IMR-90 (cell line): ENCODE results near the gene STX8. TPM values are rescaled to one million over a fixed set of nuclear protein-coding genes. Genes with fewer than 3 reads are reported as not detected.

Experiments
- ATAC-seq: fragments of 200-7000 bp; cut with Tn5 transposase; 2 replicates; pipeline ENCODE4 v1.9.1; 2020; ENCODE audit warnings: low read depth, mild to moderate bottlenecking, moderate library complexity
- BruUV-seq: library from RNA; stranded (reverse); fragments of 400-500 nt; replicated peaks from 2 replicates; lab custom pipeline; 2021; lab: Mats Ljungman, UMichigan
- CTCF ChIA-PET: fragments of 300-600 bp; formaldehyde crosslinking; extraction: SDS; loops from one replicate; lab custom pipeline; 2021; ENCODE audit warnings: antibody characterized with exemption; lab: Yijun Ruan, JAX
- POLR2A ChIA-PET: fragments of 300-600 bp; sonication (Branson Sonifier 250); formaldehyde crosslinking; loops from one replicate; lab custom pipeline; 2022; ENCODE audit warnings: antibody characterized with exemption; ENCODE audit not compliant: unreplicated experiment; lab: Charles Lee
- DNase-seq: peaks from one replicate; pipeline ENCODE4 v3.0.0; 2013
- H2AFZ ChIP-seq: replicated peaks from 2 replicates; pipeline ENCODE3; 2013; ENCODE audit warnings: low read length, mild to moderate bottlenecking; ENCODE audit not compliant: poor library complexity
- H2AK5ac ChIP-seq: 2 replicates; pipeline ENCODE4 v1.6.1; 2013; ENCODE audit warnings: low read depth, low read length, inconsistent platforms
- H2AK9ac ChIP-seq: replicated peaks from 2 replicates; pipeline ENCODE3; 2013; ENCODE audit warnings: mild to moderate bottlenecking, low read depth, low read length, moderate library complexity; ENCODE audit not compliant: poor library complexity
- H2BK120ac ChIP-seq: 2 replicates; pipeline ENCODE4 v1.6.1; 2013; ENCODE audit warnings: low read depth, low read length, inconsistent platforms
- H2BK15ac ChIP-seq: 3 replicates; pipeline ENCODE4 v1.6.1; 2013; ENCODE audit warnings: low read depth, low read length, inconsistent platforms
- H2BK20ac ChIP-seq: 2 replicates; pipeline ENCODE4 v1.6.1; 2013; ENCODE audit warnings: low read depth, mild to moderate bottlenecking, inconsistent platforms, low read length, moderate library complexity
- H2BK5ac ChIP-seq: 2 replicates; pipeline ENCODE4 v1.6.1; 2013; ENCODE audit warnings: mild to moderate bottlenecking, low read depth, low read length, inconsistent platforms; ENCODE audit not compliant: poor library complexity, severe bottlenecking
- H3K14ac ChIP-seq: replicated peaks from 2 replicates; pipeline ENCODE4 v1.6.1; 2013; ENCODE audit warnings: low read depth, low read length, inconsistent platforms
- H3K18ac ChIP-seq: 2 replicates; pipeline ENCODE4 v1.6.1; 2013; ENCODE audit warnings: low read depth, low read length, control low read depth
- H3K23ac ChIP-seq: 2 replicates; pipeline ENCODE4 v1.6.1; 2013; ENCODE audit warnings: low read depth, low read length, inconsistent platforms
- H3K27ac ChIP-seq: 2 replicates; pipeline ENCODE4 v1.5.1; 2013; ENCODE audit warnings: mild to moderate bottlenecking, control low read depth, low read length; ENCODE audit not compliant: insufficient read depth
- H3K27me3 ChIP-seq: 2 replicates; pipeline ENCODE4 v1.6.1; 2013; ENCODE audit warnings: low read length; ENCODE audit not compliant: control insufficient read depth, insufficient read depth
- H3K36me3 ChIP-seq: 2 replicates; pipeline ENCODE4 v1.6.1; 2013; ENCODE audit warnings: low read length, mixed read lengths; ENCODE audit not compliant: control insufficient read depth, insufficient read depth
- H3K4ac ChIP-seq: 2 replicates; pipeline ENCODE4 v1.6.1; 2013; ENCODE audit warnings: low read depth, low read length, inconsistent platforms
- H3K4me1 ChIP-seq: 2 replicates; pipeline ENCODE4 v1.6.1; 2013; ENCODE audit warnings: low read length, mixed read lengths; ENCODE audit not compliant: control insufficient read depth, insufficient read depth
- H3K4me2 ChIP-seq: 2 replicates; pipeline ENCODE4 v1.6.1; 2013; ENCODE audit warnings: low read depth, mild to moderate bottlenecking, control low read depth, low read length, moderate library complexity
- H3K4me3 ChIP-seq: 2 replicates; pipeline ENCODE4 v1.5.1; 2013; ENCODE audit warnings: low read depth, mild to moderate bottlenecking, control low read depth, low read length, moderate library complexity; ENCODE audit not compliant: insufficient read depth
- H3K56ac ChIP-seq: 2 replicates; pipeline ENCODE4 v1.6.1; 2013; ENCODE audit warnings: low read length, inconsistent platforms; ENCODE audit not compliant: insufficient read depth; ENCODE audit errors: extremely low read depth
- H3K79me1 ChIP-seq, 2 experiments: 2 replicates each; pipeline ENCODE4 v1.6.1; 2013; ENCODE audit warnings: low read length in 2 of 2, inconsistent platforms in 1 of 2, low read depth in 1 of 2
- H3K9ac ChIP-seq: 2 replicates; pipeline ENCODE4 v1.6.1; 2013; ENCODE audit warnings: low read depth, low read length, control low read depth
- H3K9me1 ChIP-seq: 2 replicates; pipeline ENCODE4 v1.6.1; 2013; ENCODE audit warnings: low read length, inconsistent platforms; ENCODE audit not compliant: insufficient read depth
- H3K9me3 ChIP-seq: 2 replicates; pipeline ENCODE4 v1.6.1; 2013; ENCODE audit warnings: low read length; ENCODE audit not compliant: control insufficient read depth, insufficient read depth
- H4K20me1 ChIP-seq: 2 replicates; pipeline ENCODE4 v1.6.1; 2013; ENCODE audit warnings: low read length, inconsistent platforms; ENCODE audit not compliant: insufficient read depth
- H4K5ac ChIP-seq: 2 replicates; pipeline ENCODE4 v1.6.1; 2013; ENCODE audit warnings: mild to moderate bottlenecking, low read depth, low read length, control low read depth
- H4K8ac ChIP-seq, 2 experiments: 2 replicates each; pipeline ENCODE4 v1.6.1; 2013; ENCODE audit warnings: low read depth in 2 of 2, low read length in 2 of 2, control low read depth in 1 of 2, inconsistent platforms in 1 of 2
- H4K91ac ChIP-seq: 2 replicates; pipeline ENCODE4 v1.6.1; 2013; ENCODE audit warnings: low read depth, low read length, inconsistent platforms; ENCODE audit not compliant: insufficient read depth
- CTCF ChIP-seq: conservative IDR thresholded peaks from 2 replicates; pipeline ENCODE4 v1.5.1; 2012; ENCODE audit warnings: mild to moderate bottlenecking, low read depth, low read length, improper control_type of control experiment
- POLR2A ChIP-seq: IDR thresholded peaks from 2 replicates; pipeline ENCODE4 v1.6.1; 2012; ENCODE audit warnings: mild to moderate bottlenecking, low read depth, low read length
- WGBS, 2 experiments: methylation state at CpG; one replicate each; pipeline versions ENCODE4 v1.1.5 to v1.1.7; 2013; ENCODE audit warnings: missing lambda C conversion rate in 2 of 2; ENCODE audit not compliant: insufficient read length in 1 of 2; ENCODE audit errors: extremely low coverage in 2 of 2; 5-methylcytosine and 5-hydroxymethylcytosine counted together
- dilution Hi-C: fragments of 300-500 bp; cut with HindIII; formaldehyde crosslinking; loops from one replicate; pipeline ENCODE4 v1.14.3; 2018; ENCODE audit warnings: low sequenced_read_pairs; ENCODE audit not compliant: unreplicated experiment
- in situ Hi-C: fragments of 300-500 bp; cut with MboI; formaldehyde crosslinking; loops from 3 replicates; pipeline ENCODE4 v1.14.3; 2019; ENCODE audit warnings: low sequenced_read_pairs, inconsistent platforms, mixed read lengths
- intact Hi-C: fragments of 100-400 bp; cut with micrococcal nuclease; formaldehyde crosslinking; loops from 2 replicates; pipeline ENCODE4 v1.10.0; 2022
- polyA plus RNA-seq, 3 experiments: library from polyadenylated mRNA; depleted of rRNA; stranded (reverse); fragments of >200 nt; gene quantifications; 2 replicates each; pipeline ENCODE4 v1.2.3, GENCODE V29; 2012; ENCODE audit warnings: low replicate concordance in 1 of 3
- total RNA-seq: library from RNA; depleted of rRNA; stranded (reverse); fragments of >200 nt; gene quantifications from 2 replicates; pipeline ENCODE4 v1.2.3, GENCODE V29; 2012

STX8 gene
- total and polyA plus RNA-seq, 2 of the 4 experiments (the other 2 are of a cell fraction): 26.5 to 47.0 TPM

- dilution Hi-C loops (no loop called here), intact Hi-C loops (no loop called here), in situ Hi-C loops (no loop called here)
- ChIA-PET POLR2A (no interaction called here), CTCF (interaction anchor here (0.6 to 0.8 kb wide), 2 partner anchors 9 to 87 kb away, joined by 3 to 4 read pairs; no protein-coding TSS in a partner anchor)
- H3K23ac ChIP-seq: no peak overlapping the region
- H3K9ac ChIP-seq: no peak overlapping the region
- no peaks in the 10 kb centered on the region for H3K36me3 ChIP-seq
- no TSS peak for BruUV-seq
- no peak overlapping the region for H2BK120ac ChIP-seq
- H4K8ac ChIP-seq: no peak overlapping the region
- no peaks in the 10 kb centered on the region for H3K4me1 ChIP-seq
- H3K9me1 ChIP-seq: no peaks in the 10 kb centered on the region; the same call in 1 of the 2 replicates
- no peaks in the 10 kb centered on the region for H3K27me3 ChIP-seq
- DNase-seq (peak; percentile 20), ATAC-seq (peak; percentile 49)
- no peak overlapping the region for H3K4me3 ChIP-seq
- no peaks in the 10 kb centered on the region for H4K20me1 ChIP-seq
- no peak overlapping the region for H2BK20ac ChIP-seq
- H3K56ac ChIP-seq: no peak overlapping the region
- TF ChIP-seq POLR2A (no peak), CTCF (no peak)
- WGBS, 2 experiments: no CpG with 5 or more reads among the region's 4 CpGs
- H3K4me2 ChIP-seq: no peak overlapping the region
- no peak overlapping the region for H4K91ac ChIP-seq
- H2BK15ac ChIP-seq: no peak overlapping the region
- H2BK5ac ChIP-seq: no peak overlapping the region
- no peak overlapping the region for H2AK5ac ChIP-seq
- H4K5ac ChIP-seq: no peak overlapping the region
- H3K9me3 ChIP-seq: no peaks in the 10 kb centered on the region
- no peak overlapping the region for H3K14ac ChIP-seq
- H3K79me1 ChIP-seq: no peaks in the 10 kb centered on the region
- H2AFZ ChIP-seq: no peak overlapping the region
- H3K4ac ChIP-seq: no peak overlapping the region
- H2AK9ac ChIP-seq: no peak overlapping the region
- no peak overlapping the region for H3K18ac ChIP-seq
- H3K27ac ChIP-seq: no peak overlapping the region
Observed at GRCh38 chr17:9324864-9325263, 250.8 kb downstream of the STX8 start.
